ENCODE results near the gene TFCP2.

- TF ChIP-seq CTCF (IDR thresholded peaks at IDR 0.05; ENCODE audit: insufficient read depth, low read length, poor library complexity, severe bottlenecking) (no peak), EZH2phosphoT487 (conservative IDR thresholded peaks at IDR 0.05; ENCODE audit: low read length) (no peak)
Measured at GRCh38 chr12:51098611-51099010, 74.3 kb downstream of the TFCP2 start.

All from SU-DHL-6 (cell line).